Panc1 (cell line): ENCODE results near the gene WASHC3. TPM values are rescaled to one million over a fixed set of nuclear protein-coding genes. Genes with fewer than 3 reads are reported as not detected.

ENCODE experiments used
- ATAC-seq: fragments of 200-7000 bp; cut with Tn5 transposase; 2 replicates; pipeline ENCODE4 v1.9.1; 2020; ENCODE audit warnings: mild to moderate bottlenecking, moderate library complexity
- BruUV-seq: library from RNA; stranded (reverse); fragments of 400-500 nt; replicated peaks from 2 replicates; lab custom pipeline; 2021; lab: Mats Ljungman, UMichigan
- CTCF ChIA-PET: fragments of 300-600 bp; sonication (Branson Sonifier 250); formaldehyde crosslinking; loops from one replicate; lab custom pipeline; 2022; ENCODE audit warnings: antibody characterized with exemption; lab: Charles Lee
- POLR2A ChIA-PET: fragments of 300-600 bp; sonication (Branson Sonifier 250); formaldehyde crosslinking; loops from one replicate; lab custom pipeline; 2022; ENCODE audit warnings: antibody characterized with exemption; lab: Charles Lee
- DNase-seq: peaks from one replicate; pipeline ENCODE4 v3.0.0-alpha.2; 2010; ENCODE audit warnings: low read depth, low spot score
- H3K27ac ChIP-seq: 2 replicates; pipeline ENCODE4 v1.5.1; 2011; ENCODE audit warnings: mild to moderate bottlenecking, low read length, inconsistent platforms
- H3K27me3 ChIP-seq: fragments of 200-500 bp; sonication (Bioruptor generic); 2 replicates; pipeline ENCODE4 v1.6.0; 2014; ENCODE audit warnings: low read length, inconsistent platforms; ENCODE audit not compliant: control insufficient read depth, insufficient read depth
- H3K36me3 ChIP-seq: fragments of 200-500 bp; sonication (Bioruptor generic); 2 replicates; pipeline ENCODE4 v1.5.1; 2014; ENCODE audit warnings: inconsistent platforms, mild to moderate bottlenecking, low read length, moderate library complexity; ENCODE audit not compliant: control insufficient read depth, insufficient read depth
- H3K4me1 ChIP-seq: 2 replicates; pipeline ENCODE4 v1.5.1; 2011; ENCODE audit warnings: inconsistent platforms, mild to moderate bottlenecking, low read length, moderate library complexity; ENCODE audit not compliant: control insufficient read depth, insufficient read depth
- H3K4me3 ChIP-seq, 2 experiments: 2 replicates each; pipeline ENCODE4 v1.5.1; 2011 to 2012; ENCODE audit warnings: low read depth in 2 of 2, low read length in 2 of 2, mild to moderate bottlenecking in 2 of 2, inconsistent platforms in 1 of 2, moderate library complexity in 1 of 2
- H3K9me3 ChIP-seq: fragments of 200-500 bp; sonication (Bioruptor generic); 2 replicates; pipeline ENCODE4 v1.5.1; 2014; ENCODE audit warnings: low read depth, mild to moderate bottlenecking, inconsistent platforms, low read length, moderate library complexity; ENCODE audit not compliant: control insufficient read depth, insufficient read depth
- CTCF ChIP-seq: fragments of 450-650 bp; IDR thresholded peaks from 2 replicates; pipeline ENCODE4 v1.5.1; 2017; ENCODE audit warnings: mild to moderate bottlenecking
- POLR2AphosphoS5 ChIP-seq: IDR thresholded peaks from 2 replicates; pipeline ENCODE4 v1.6.1; 2012; ENCODE audit warnings: mild to moderate bottlenecking, low read depth, low read length, moderate library complexity
- REST ChIP-seq, 2 experiments: IDR thresholded peaks; 2 replicates each; pipeline ENCODE4 v1.6.1; 2011 to 2012; ENCODE audit warnings: low read depth in 2 of 2, control low read depth in 1 of 2, low read length in 1 of 2, mild to moderate bottlenecking in 1 of 2, moderate library complexity in 1 of 2; ENCODE audit not compliant: insufficient read depth in 1 of 2
- SIN3A ChIP-seq: IDR thresholded peaks from 2 replicates; pipeline ENCODE4 v1.6.1; 2012; ENCODE audit warnings: low read depth, mild to moderate bottlenecking, low read length, moderate library complexity, borderline replicate concordance; ENCODE audit not compliant: insufficient read depth
- TCF7L2 ChIP-seq: IDR thresholded peaks from 2 replicates; pipeline ENCODE4 v1.6.1; 2011; ENCODE audit warnings: mild to moderate bottlenecking, low read depth, low read length, inconsistent platforms
- in situ Hi-C: cut with HindIII; loops from 2 replicates; pipeline ENCODE4 v1.10.0; 2016; ENCODE audit warnings: low sequenced_read_pairs, low pct_unique_long_range_greater_than_20kb
- intact Hi-C: fragments of 100-400 bp; cut with micrococcal nuclease; formaldehyde crosslinking; loops from one replicate; pipeline ENCODE4 v1.10.0; 2022; ENCODE audit not compliant: unreplicated experiment
- total RNA-seq: library from RNA; stranded (reverse); gene quantifications from one replicate; pipeline ENCODE4 v1.2.1, GENCODE V29; 2021; ENCODE audit not compliant: unreplicated experiment

The WASHC3 gene
- total RNA-seq, 1 experiment from 2014 or later: 21.5 TPM

GRCh38 chr12:102064476-102064875, 2.7 kb upstream of the WASHC3 start:
- no peak for DNase-seq
- intact Hi-C loops: no loop called here
- H3K4me1 ChIP-seq: no peaks in the 10 kb centered on the region
- H3K9me3 ChIP-seq: no peaks in the 10 kb centered on the region
- CTCF ChIA-PET: no interaction called here
- in situ Hi-C loops: no loop called here
- no peak overlapping the region for H3K27ac ChIP-seq
- no peaks in the 10 kb centered on the region; the same call in 1 of the 2 replicates for H3K36me3 ChIP-seq
- BruUV-seq: no TSS peak
- H3K27me3 ChIP-seq: no peaks in the 10 kb centered on the region
- POLR2A ChIA-PET: no interaction called here
- ATAC-seq: no peak
- H3K4me3 ChIP-seq: no peak overlapping the region
- TF ChIP-seq REST (IDR thresholded peaks at IDR 0.05; ENCODE audit: insufficient read depth in 1 of 2, low read depth in 2 of 2, low read length in 1 of 2) (no peak), TCF7L2 (no peak), SIN3A (no peak), CTCF (no peak), POLR2AphosphoS5 (no peak)

- intact Hi-C loops: no loop called here
- Histone ChIP-seq H3K9me3 (no peaks in the 10 kb centered on the region), H3K27me3 (no peaks in the 10 kb centered on the region), H3K4me1 (no peaks in the 10 kb centered on the region), H3K4me3 (no peak overlapping the region), H3K36me3 (no peaks in the 10 kb centered on the region; the same call in 1 of the 2 replicates), H3K27ac (no peak overlapping the region)
- ATAC-seq (no peak), DNase-seq (no peak)
- BruUV-seq: no TSS peak
- no peak for TF ChIP-seq SIN3A
- TF ChIP-seq CTCF: no peak
- no peak for TF ChIP-seq TCF7L2
- TF ChIP-seq POLR2AphosphoS5: no peak
- TF ChIP-seq REST (IDR thresholded peaks at IDR 0.05; ENCODE audit: insufficient read depth in 1 of 2, low read depth in 2 of 2, low read length in 1 of 2): no peak
- in situ Hi-C loops: no loop called here
- POLR2A ChIA-PET: no interaction called here
- CTCF ChIA-PET: no interaction called here
These were observed 1.3 kb upstream of the WASHC3 start for GRCh38 chr12:102063069-102063468.
